EL (cell line): Measurements from ENCODE around the gene ZXDC.

ENCODE experiments used
- DNase-seq: peaks from one replicate; pipeline ENCODE4 v3.0.0-alpha.2; 2016

The ZXDC gene

DNA sequence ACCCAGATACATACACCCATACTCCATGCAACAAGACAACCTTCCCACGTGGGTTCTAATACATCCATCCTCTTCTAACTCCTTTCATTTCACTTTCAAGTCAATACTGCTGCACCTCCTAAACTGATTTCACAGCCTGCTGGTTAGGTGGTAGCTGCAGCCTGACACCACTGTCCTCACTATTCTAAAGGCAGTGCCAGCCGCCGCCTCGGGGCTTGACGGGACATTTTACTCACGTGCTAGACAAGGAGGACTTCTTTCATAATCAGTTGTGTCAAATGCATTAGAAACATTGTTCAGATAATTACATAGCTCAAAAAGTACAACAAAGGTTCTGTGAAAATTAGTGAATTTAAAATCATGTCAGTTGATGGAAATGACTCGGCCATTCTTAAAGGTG, 35.6 kb upstream of the ZXDC start:
- no peak for DNase-seq

- no peak for DNase-seq
These were observed 34.7 kb upstream of the ZXDC start for GRCh38 chr3:126510308-126510910.

DNA sequence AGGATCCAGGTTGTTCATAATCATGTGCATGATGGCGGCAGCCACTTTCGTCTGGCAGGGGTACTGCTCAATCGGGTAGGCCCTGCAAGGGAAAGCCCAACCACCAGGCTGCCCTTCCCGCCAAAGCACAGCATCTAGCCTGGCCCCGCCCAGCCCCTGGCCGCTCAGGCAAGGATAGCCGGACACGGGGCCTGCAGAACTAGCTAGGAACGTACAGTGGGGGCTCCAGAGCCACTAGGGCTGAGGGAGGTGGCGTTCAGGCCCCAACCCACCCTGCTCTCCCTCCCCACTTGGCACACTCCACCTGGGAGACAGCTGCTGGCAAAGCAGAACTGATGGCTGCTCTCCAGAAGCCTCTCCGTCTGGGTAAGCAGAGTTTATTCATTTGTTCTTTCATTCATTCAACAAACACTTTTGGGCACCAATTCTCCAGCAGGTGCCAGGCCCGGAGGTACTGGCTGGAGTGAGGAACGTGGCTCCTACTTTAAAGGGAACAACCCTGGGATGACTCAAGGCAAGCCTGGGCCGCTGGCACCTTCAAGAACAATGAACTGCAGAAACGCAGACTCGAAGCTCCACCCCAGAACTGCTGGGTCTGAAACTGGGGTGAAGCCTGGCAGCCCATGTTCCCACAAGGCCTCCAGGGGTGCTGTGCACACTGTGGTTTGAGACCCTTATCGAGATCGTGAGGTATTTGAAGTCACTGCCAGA, 34.1 kb upstream of the ZXDC start:
- DNase-seq, result no peak

GRCh38 chr3:126508564-126508964, 32.9 kb upstream of the ZXDC start:
- peak; percentile 61 for DNase-seq

DNA sequence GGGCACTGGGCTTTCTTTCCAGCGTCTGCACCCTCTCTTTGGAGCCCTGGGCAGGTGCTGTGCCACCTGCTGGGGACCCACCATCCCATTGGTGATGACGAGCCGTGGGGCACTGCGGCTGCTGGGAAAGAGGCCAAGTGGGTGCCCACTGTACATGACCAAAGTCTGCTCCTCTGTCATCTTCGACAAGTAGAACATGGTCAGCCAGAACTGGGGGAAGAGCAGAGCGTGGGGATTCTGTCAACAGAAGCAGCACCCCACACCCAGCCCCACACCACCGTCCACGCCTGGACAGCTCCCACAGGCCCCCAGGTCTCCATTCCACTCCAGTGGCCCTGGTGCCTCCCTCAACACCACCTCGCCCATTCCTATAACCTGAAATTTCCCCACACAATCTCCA, 32.2 kb upstream of the ZXDC start:
- DNase-seq, result no peak

- no peak for DNase-seq
These were observed 28.0 kb upstream of the ZXDC start for GRCh38 chr3:126503701-126504100.

DNA sequence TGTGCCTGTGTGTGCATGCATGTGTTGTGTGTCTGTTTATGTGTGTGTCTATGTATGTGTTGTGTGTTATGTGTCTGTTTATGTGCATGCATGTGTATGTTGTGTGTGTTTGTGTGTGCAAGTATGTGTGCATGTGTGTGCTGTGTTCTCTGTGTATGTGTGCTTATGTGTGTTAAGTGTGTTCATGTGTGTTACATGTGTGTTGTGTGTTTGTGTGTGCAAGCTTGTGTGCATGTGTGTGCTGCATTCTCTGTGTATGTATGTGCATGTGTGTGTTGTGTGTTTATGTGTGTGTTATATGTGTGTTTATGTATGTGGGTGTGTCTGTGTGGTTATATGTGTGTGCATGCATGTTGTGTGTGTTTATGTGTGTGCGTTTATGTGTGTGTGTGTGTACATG, 27.0 kb upstream of the ZXDC start:
- no peak for DNase-seq

DNA sequence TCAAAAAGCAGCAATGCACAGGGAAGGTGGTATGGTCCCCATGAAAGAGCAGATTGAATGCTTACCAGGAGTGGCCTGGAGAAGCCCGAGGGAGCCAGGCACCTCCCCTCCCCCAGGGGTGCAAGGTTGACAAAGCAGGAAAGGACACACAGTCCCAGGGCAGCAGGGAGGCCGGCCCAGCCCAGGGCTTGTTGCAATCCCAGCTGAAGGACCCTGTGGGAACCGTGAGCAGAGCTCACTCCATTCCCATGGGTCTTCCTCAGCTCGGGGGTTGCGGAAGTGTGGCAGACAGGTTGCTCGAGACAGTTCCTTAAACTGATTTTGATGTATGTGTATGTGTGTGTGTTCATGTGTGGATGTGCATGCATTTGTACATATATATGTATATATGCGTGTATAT, 26.0 kb upstream of the ZXDC start:
- no peak for DNase-seq

DNA sequence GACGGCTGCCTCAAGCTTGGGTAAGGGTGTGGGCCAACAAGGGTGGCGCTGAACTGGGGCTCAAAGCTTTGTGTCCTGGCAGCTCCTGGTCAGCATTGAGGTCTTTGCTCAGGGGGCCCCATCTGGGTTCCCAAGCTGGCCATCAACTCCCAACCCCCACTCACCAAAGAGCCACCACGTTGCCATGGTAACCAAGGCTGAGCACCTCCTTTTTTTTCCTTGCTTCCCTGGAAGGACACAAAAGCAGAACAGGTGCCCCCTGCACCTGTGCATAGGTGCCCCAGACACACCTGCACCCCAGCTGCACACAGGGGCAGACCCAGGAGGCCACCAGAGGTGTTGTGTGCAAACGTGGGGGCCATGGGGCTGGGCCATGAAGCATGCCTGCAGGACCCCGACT, 25.4 kb upstream of the ZXDC start:
- DNase-seq, result no peak

DNA sequence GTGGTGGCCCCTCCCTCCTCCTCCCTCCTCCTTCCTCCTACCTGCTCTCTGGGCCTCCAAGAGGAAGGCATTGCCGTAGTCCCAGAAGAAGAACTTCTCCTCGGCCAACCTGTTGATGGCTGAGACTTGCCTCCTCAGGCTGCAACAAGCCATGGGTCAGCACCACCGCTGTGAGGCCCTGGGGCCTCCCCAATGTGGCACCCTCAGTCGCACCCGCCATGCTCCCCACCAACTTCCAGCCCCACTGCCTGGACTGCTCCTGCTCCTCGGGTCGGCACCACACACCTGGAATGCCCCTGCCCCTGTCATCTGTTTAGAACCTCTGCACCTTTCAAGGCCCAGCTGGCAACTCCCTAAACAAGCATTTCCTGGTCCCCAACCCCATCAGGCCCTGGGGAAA, 24.3 kb upstream of the ZXDC start:
- DNase-seq, result no peak

GRCh38 chr3:126499401-126499800, 23.7 kb upstream of the ZXDC start:
- DNase-seq, result no peak

DNA sequence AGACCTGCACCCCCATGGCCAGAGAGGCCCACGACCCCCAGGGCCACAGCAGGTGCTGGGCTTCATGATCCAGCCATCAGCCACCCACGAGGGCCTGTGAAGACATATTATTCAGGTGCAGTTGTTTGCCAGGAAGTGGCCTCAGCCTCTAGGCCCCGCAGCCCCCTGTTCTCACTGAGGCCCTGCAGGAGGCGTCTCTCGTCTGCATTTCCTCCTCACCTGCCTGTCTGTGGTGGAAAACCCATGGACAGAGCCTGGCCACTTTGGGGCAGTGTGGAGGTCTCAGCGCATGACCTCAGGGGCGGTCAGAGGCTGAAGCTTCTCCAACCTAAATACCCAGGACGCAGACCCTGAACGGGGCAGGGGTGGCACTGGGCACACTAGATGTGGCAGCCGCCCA, 23.2 kb upstream of the ZXDC start:
- no peak for DNase-seq

- DNase-seq, result no peak
These were observed 22.8 kb upstream of the ZXDC start for GRCh38 chr3:126498461-126498860.

GRCh38 chr3:126497956-126498355, 22.3 kb upstream of the ZXDC start:
- no peak for DNase-seq

DNA sequence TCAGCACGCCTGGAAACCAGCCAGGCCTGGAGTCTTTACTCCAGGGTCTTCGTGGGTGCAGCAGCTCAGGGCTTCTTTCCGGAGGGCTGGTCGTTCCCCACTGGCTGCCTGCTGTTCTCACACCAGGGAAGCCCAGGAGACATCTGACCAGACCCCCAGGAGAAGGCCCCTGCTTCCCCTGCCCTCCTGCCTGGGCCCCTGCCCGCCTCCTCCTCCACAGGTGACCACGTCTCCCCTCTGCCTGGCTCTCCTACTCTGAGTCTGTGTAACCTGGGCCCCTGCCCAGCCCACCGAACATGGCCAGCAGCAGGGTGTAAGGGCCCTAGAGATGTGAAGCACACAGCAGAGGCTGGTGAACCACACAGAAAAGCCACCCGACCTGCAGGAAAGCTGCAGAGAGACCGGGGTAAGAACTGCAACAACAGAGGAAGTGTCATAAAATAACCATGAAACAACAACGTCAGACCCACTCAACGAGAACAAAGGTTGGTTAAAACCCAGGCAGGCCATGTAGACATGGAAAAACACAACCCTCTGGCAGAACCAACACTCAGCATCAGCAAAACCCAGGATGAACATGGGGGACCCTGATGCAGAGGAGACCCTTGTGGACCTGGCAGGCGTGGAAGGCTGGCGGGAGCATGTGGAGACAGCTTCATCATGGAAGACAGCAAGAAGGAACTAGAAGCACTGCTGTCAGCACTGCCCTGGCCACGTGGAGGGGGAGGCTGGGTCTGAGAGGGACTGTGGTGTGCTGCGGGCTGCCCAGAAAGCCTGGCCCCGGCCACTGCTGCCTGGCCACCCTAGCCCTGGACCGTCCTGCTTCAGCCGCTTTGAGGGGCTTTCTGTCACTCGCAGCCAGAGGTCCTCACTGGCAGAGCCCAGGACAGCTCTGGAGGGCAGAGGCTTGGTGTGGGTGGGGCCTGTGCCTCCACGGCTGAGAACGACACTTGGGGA, 21.5 kb upstream of the ZXDC start:
- DNase-seq, result no peak

GRCh38 chr3:126495786-126496185, 20.1 kb upstream of the ZXDC start:
- no peak for DNase-seq

GRCh38 chr3:126494970-126495230, 19.2 kb upstream of the ZXDC start:
- DNase-seq, result no peak

DNA sequence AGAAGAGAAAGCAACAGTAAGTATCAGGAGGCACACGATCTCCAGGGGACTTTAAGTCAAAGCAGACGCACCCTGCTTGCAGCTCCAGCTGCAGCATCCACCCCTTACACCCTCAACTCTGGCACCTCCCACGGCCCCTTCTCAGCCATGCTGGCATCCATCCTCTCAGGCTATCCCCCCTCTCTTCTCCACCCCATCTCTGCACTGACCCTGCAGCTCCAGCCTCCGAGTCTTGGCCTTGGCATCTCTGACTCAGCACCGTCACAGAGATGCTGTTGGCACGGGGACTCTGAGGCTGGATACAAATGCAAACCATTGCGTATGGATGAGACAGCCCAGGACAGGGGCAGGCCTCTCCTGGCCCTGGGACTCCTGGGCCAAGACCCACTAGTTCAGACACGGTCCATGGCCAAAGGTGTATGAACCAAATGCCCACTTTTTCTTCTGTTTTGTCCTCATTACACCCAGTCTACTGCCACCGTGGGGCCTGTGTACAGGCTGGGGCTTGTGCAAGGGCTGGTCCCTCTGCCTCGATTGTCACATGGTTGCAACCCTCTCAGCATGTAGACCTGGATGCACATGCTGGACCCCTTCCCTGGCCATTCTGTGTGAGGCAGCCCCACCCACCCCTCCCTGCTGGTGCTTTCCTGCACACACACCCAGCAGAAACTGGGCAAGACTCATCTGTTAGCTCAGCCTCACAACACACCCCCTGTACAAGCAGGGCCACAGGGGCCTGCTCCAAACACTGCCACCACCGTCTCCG, 18.7 kb upstream of the ZXDC start:
- peak; percentile 14 for DNase-seq

GRCh38 chr3:126493739-126494138, 18.0 kb upstream of the ZXDC start:
- DNase-seq, result no peak

DNA sequence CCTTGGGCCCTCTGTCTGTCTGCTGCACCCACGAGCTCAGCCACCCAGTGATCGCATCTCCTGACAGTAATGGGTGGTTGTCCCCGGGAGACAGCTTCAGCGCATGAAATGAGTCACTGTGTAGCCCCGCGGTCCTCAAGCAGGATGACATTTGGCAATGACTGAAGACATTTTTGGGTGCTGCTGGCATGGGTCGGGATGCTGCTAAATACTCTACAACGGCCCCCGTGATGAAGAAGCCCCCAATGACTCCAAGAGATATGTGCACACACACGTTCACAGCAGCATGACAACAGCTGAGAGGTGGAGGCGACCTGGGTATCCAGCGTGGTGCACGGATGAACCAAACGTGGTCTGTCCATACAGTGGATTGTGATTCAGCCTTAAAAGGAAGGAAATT, 17.4 kb upstream of the ZXDC start:
- no peak for DNase-seq

GRCh38 chr3:126491221-126492013, 15.7 kb upstream of the ZXDC start:
- DNase-seq, result no peak

GRCh38 chr3:126490619-126491018, 14.9 kb upstream of the ZXDC start:
- no peak for DNase-seq
